ENCODE data around the gene MPHOSPH8.

MPHOSPH8 gene

GRCh38 chr13:19633479-19634255 lies at the start of gene MPHOSPH8:
TSS of gene MPHOSPH8 (plus strand) at chr13:19633659. CDS start at chr13:19633749, 90 bp downstream.
- H3K27me3 Mint-ChIP-seq: no peaks in the 10 kb centered on the region
- H3K4me1 Mint-ChIP-seq: peaks cover 31% of the 10 kb centered on the region
- peaks cover 1% of the 10 kb centered on the region for H3K9me3 Mint-ChIP-seq
- peak within 1 kb of the TSS; percentile 98 for H3K27ac Mint-ChIP-seq
- CTCF ChIA-PET: interaction anchor here (0.9 to 1.8 kb wide), 2 partner anchors 46 to 139 kb away, joined by 3 read pairs; no protein-coding TSS in a partner anchor
- peak; percentile 95 for DNase-seq
- peaks cover 14% of the 10 kb centered on the region for H3K36me3 Mint-ChIP-seq
- H3K4me3 Mint-ChIP-seq: peak within 1 kb of the TSS; percentile 100

- peak overlapping the region; percentile 90 for H3K27ac Mint-ChIP-seq
- peaks cover 24% of the 10 kb centered on the region for H3K4me1 Mint-ChIP-seq
- peak; percentile 88 for DNase-seq
- H3K9me3 Mint-ChIP-seq: peaks cover 3% of the 10 kb centered on the region
- CTCF ChIA-PET: interaction anchor here (0.6 to 1.7 kb wide), 5 partner anchors 23 to 433 kb away, joined by 3 to 4 read pairs (median 4); partner anchors contain the start of gene MPHOSPH8
- H3K36me3 Mint-ChIP-seq: peaks cover 2% of the 10 kb centered on the region
- peaks cover 23% of the 10 kb centered on the region for H3K27me3 Mint-ChIP-seq
- H3K4me3 Mint-ChIP-seq: peak overlapping the region; percentile 58
Measured at GRCh38 chr13:19586904-19587634, 46.4 kb upstream of the MPHOSPH8 start.

GRCh38 chr13:19587635-19588300 lies 45.7 kb upstream of the MPHOSPH8 start:
- CTCF ChIA-PET: interaction anchor here (0.6 to 1.7 kb wide), 6 partner anchors 15 to 434 kb away, joined by 3 to 4 read pairs (median 4); partner anchors contain the start of gene MPHOSPH8
- Mint-ChIP-seq H3K4me1 (peaks cover 24% of the 10 kb centered on the region), H3K9me3 (no peaks in the 10 kb centered on the region), H3K4me3 (peak overlapping the region; percentile 58), H3K36me3 (peaks cover 2% of the 10 kb centered on the region), H3K27ac (peak overlapping the region; percentile 90), H3K27me3 (peaks cover 18% of the 10 kb centered on the region)
- peak; percentile 51 for DNase-seq

- CTCF ChIA-PET: no interaction called here
- Mint-ChIP-seq H3K4me1 (peaks cover 24% of the 10 kb centered on the region), H3K27ac (no peak overlapping the region)
Measured at GRCh38 chr13:19589312-19589711, 44.1 kb upstream of the MPHOSPH8 start.

GRCh38 chr13:19590423-19590822 lies 43.0 kb upstream of the MPHOSPH8 start:
- H3K27ac Mint-ChIP-seq: no peak overlapping the region
- no peaks in the 10 kb centered on the region for H3K9me3 Mint-ChIP-seq
- H3K36me3 Mint-ChIP-seq: peaks cover 2% of the 10 kb centered on the region
- peaks cover 10% of the 10 kb centered on the region for H3K27me3 Mint-ChIP-seq
- H3K4me3 Mint-ChIP-seq: no peak overlapping the region
- peaks cover 24% of the 10 kb centered on the region for H3K4me1 Mint-ChIP-seq
- DNase-seq: no peak
- CTCF ChIA-PET: no interaction called here

More at GRCh38 chr13:19589312-19589711, 44.1 kb upstream of the MPHOSPH8 start:
- peaks cover 2% of the 10 kb centered on the region for H3K36me3 Mint-ChIP-seq
- H3K4me3 Mint-ChIP-seq: no peak overlapping the region
- H3K27me3 Mint-ChIP-seq: peaks cover 11% of the 10 kb centered on the region
- no peak for DNase-seq
- no peaks in the 10 kb centered on the region for H3K9me3 Mint-ChIP-seq

GRCh38 chr13:19591864-19592263 lies 41.6 kb upstream of the MPHOSPH8 start:
- H3K27me3 Mint-ChIP-seq: peaks cover 23% of the 10 kb centered on the region
- peaks cover 14% of the 10 kb centered on the region for H3K4me1 Mint-ChIP-seq
- no peaks in the 10 kb centered on the region for H3K9me3 Mint-ChIP-seq
- no peak for DNase-seq
- H3K4me3 Mint-ChIP-seq: no peak overlapping the region
- CTCF ChIA-PET: no interaction called here
- H3K27ac Mint-ChIP-seq: no peak overlapping the region
- no peaks in the 10 kb centered on the region for H3K36me3 Mint-ChIP-seq

- peaks cover 6% of the 10 kb centered on the region for H3K4me1 Mint-ChIP-seq
- no peak overlapping the region for H3K4me3 Mint-ChIP-seq
- H3K27ac Mint-ChIP-seq: no peak overlapping the region
- CTCF ChIA-PET: no interaction called here
- DNase-seq: no peak
- H3K9me3 Mint-ChIP-seq: no peaks in the 10 kb centered on the region
- peaks cover 32% of the 10 kb centered on the region for H3K27me3 Mint-ChIP-seq
- H3K36me3 Mint-ChIP-seq: no peaks in the 10 kb centered on the region
Measured at GRCh38 chr13:19592657-19593180, 40.7 kb upstream of the MPHOSPH8 start.

- CTCF ChIA-PET: no interaction called here
- H3K36me3 Mint-ChIP-seq: no peaks in the 10 kb centered on the region
- no peak overlapping the region for H3K27ac Mint-ChIP-seq
- no peaks in the 10 kb centered on the region for H3K4me1 Mint-ChIP-seq
- H3K9me3 Mint-ChIP-seq: no peaks in the 10 kb centered on the region
- DNase-seq: no peak
- H3K4me3 Mint-ChIP-seq: no peak overlapping the region
- H3K27me3 Mint-ChIP-seq: peaks cover 56% of the 10 kb centered on the region
Measured at GRCh38 chr13:19596086-19596485, 37.4 kb upstream of the MPHOSPH8 start.

GRCh38 chr13:19596960-19597361 lies 36.5 kb upstream of the MPHOSPH8 start:
- DNase-seq: no peak
- Mint-ChIP-seq H3K27ac (no peak overlapping the region), H3K4me3 (no peak overlapping the region), H3K9me3 (no peaks in the 10 kb centered on the region), H3K36me3 (no peaks in the 10 kb centered on the region), H3K27me3 (peaks cover 61% of the 10 kb centered on the region), H3K4me1 (no peaks in the 10 kb centered on the region)
- CTCF ChIA-PET: no interaction called here

GRCh38 chr13:19597523-19597922 lies 35.9 kb upstream of the MPHOSPH8 start:
- CTCF ChIA-PET: no interaction called here

GRCh38 chr13:19601749-19602725 lies 31.4 kb upstream of the MPHOSPH8 start:
- Mint-ChIP-seq H3K4me1 (peaks cover 2% of the 10 kb centered on the region), H3K27ac (no peak overlapping the region), H3K36me3 (peaks cover 2% of the 10 kb centered on the region), H3K9me3 (peaks cover 17% of the 10 kb centered on the region), H3K27me3 (peaks cover 84% of the 10 kb centered on the region), H3K4me3 (peak overlapping the region; percentile 57)
- CTCF ChIA-PET: interaction anchor here (0.7 kb wide), 1 partner anchor 14 kb away, joined by 3 read pairs; no protein-coding TSS in a partner anchor
- peak; percentile 57 for DNase-seq

More at GRCh38 chr13:19597523-19597922, 35.9 kb upstream of the MPHOSPH8 start:
- Mint-ChIP-seq H3K4me1 (no peaks in the 10 kb centered on the region), H3K27ac (no peak overlapping the region), H3K36me3 (no peaks in the 10 kb centered on the region), H3K27me3 (peaks cover 66% of the 10 kb centered on the region), H3K9me3 (no peaks in the 10 kb centered on the region), H3K4me3 (no peak overlapping the region)
- no peak for DNase-seq

GRCh38 chr13:19604306-19604705 lies 29.2 kb upstream of the MPHOSPH8 start:
- Mint-ChIP-seq H3K4me3 (no peak overlapping the region), H3K27me3 (peaks cover 62% of the 10 kb centered on the region), H3K4me1 (peaks cover 2% of the 10 kb centered on the region), H3K27ac (no peak overlapping the region), H3K9me3 (peaks cover 17% of the 10 kb centered on the region), H3K36me3 (peaks cover 2% of the 10 kb centered on the region)
- DNase-seq: no peak
- CTCF ChIA-PET: interaction anchor here (0.6 kb wide), 1 partner anchor 204 kb away, joined by 4 read pairs; no protein-coding TSS in a partner anchor
